ENCODE measurements around the gene VPS39. TPM values are rescaled to one million over a fixed set of nuclear protein-coding genes. Genes with fewer than 3 reads are reported as not detected.

VPS39 gene
- total and polyA plus RNA-seq, 3 donors from 2014 or later = 71.8 to 135 (median 120) TPM

DNA sequence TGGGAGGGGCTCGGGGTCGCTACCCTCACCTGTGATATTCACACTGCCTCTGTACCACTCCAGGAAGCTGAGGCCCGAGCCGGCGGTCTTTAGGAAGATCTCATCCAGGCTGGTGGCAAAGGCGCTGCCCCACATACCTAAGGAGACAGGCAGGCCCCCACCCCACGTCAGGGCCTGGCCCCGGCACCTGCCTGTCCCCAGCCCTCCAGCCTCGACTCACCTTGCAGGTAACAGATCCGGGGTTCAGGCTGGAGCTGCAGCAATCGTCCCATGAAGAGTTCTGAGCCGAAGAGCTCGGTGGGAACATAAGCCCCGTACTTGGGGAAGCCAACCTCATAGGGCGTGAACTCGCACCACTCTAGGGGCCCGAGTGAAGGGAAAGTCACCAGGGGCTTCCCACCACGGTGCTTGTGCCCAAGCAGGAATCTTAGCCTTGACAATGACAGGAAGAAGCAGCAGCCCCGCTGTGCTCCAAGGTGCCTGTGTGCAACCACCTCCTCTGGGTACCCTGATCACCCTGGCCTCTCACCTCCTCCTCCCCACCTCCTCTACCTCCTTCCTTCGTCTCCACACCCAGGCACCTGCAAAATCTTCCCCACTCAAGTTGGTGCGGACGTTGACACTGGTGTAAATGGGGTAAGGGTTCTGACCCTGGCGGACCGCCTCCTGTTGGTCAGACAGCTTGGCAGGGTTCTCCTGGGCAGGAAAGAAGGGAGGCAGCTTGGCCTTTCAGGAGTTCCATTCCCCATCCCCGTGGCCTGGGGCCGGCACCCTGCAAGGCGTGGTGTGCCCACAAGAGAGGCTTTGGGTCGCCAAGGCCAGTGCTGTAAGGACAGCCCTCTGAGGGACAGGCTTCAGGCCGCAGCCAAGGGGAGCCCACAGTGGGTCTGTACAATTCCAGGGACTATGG, 62.3 kb downstream of the VPS39 start:
- intact Hi-C loops (cut with DNase I; ENCODE audit: low total_unique reads) = no loop called here
- Histone ChIP-seq H3K4me1 (no peaks in the 10 kb centered on the region), H3K4me3 (no peak overlapping the region), H3K27ac (no peak overlapping the region), H3K9me3 (no peaks in the 10 kb centered on the region), H3K36me3 (ENCODE audit: low read depth, missing control alignments) (no peaks in the 10 kb centered on the region), H3K27me3 (no peaks in the 10 kb centered on the region)
- WGBS, 2 donors = 88 to 90% methylated on average over 15 to 29 of the region's 29 CpGs
- TF ChIP-seq, protein P1, sequence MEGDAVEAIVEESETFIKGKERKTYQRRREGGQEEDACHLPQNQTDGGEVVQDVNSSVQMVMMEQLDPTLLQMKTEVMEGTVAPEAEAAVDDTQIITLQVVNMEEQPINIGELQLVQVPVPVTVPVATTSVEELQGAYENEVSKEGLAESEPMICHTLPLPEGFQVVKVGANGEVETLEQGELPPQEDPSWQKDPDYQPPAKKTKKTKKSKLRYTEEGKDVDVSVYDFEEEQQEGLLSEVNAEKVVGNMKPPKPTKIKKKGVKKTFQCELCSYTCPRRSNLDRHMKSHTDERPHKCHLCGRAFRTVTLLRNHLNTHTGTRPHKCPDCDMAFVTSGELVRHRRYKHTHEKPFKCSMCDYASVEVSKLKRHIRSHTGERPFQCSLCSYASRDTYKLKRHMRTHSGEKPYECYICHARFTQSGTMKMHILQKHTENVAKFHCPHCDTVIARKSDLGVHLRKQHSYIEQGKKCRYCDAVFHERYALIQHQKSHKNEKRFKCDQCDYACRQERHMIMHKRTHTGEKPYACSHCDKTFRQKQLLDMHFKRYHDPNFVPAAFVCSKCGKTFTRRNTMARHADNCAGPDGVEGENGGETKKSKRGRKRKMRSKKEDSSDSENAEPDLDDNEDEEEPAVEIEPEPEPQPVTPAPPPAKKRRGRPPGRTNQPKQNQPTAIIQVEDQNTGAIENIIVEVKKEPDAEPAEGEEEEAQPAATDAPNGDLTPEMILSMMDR (IDR thresholded peaks at IDR 0.05) = no peak
- TF ChIP-seq POLR2A (IDR thresholded peaks at IDR 0.05) = no peak
- no peak for DNase-seq

DNA sequence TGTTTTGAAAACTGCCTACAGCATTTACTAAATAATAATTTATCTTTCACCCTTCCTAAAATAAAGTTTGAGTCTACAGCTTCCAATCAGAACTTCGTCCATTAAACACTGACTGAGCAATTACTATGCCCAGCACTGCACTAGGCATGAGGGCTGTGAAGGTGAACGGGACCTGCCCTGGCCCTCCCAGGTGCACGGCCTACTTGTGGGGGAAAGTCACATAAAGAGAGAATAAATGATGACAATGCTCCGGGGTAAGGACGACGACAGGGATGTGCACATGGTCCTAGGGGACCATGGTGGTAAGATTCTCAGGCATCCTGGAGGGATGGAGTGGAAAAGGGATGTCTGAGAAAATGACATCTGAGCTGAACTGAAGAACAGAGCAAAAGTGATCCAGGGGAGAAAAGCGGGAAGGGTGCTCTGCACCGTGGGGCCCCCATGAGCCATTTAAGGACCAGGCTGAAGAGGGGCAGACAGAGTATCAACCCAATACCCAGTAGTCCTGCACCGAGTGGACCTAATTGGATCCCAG, 63.2 kb downstream of the VPS39 start:
- H3K27ac ChIP-seq = no peak overlapping the region
- no peaks in the 10 kb centered on the region for H3K9me3 ChIP-seq
- H3K27me3 ChIP-seq = no peaks in the 10 kb centered on the region
- intact Hi-C loops (cut with DNase I; ENCODE audit: low total_unique reads) = no loop called here
- 84 to 90% methylated on average over 8 to 9 of the region's 9 CpGs for WGBS, 2 donors
- no peaks in the 10 kb centered on the region for H3K36me3 ChIP-seq (ENCODE audit: low read depth, missing control alignments)
- no peaks in the 10 kb centered on the region for H3K4me1 ChIP-seq
- DNase-seq = no peak
- no peak overlapping the region for H3K4me3 ChIP-seq
- TF ChIP-seq, protein P1 (IDR thresholded peaks at IDR 0.05) = no peak
- TF ChIP-seq POLR2A (IDR thresholded peaks at IDR 0.05) = no peak

DNA sequence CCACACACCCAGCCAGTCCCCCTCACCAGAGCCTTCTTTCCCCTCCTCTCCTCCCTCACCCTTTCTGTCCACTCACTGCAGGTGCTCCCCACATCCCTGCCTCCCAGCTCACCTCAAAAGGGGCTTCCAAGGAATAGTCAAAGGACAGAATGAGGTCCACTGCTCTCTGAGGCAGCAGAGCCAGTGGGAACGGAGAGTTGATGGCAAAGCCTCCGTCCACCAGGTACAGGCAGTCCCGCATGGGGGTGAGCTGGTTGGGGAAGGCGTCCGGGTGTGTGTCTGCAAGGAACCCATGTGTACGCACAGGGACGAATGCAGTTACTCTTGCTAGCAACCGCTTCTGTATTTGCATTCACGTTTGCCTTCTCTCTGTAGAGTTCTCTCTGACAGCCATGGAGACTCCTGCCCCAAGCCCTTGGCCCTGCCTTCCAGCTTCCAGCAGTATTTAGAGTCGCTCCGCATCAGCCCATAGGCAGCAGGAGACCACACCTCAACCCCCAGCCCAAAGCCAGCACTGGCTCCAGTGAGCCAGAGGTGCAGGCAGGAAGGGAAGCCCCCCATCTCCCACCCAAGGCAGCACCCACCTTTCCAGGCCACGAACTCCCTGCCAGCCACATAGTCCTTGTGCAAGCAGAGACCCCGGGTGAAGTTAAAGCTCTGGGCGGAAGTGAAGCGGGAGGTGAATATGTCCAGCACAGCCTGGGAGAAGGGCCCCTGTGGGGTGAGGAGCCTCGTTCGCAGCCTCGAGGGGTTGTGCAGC, 64.1 kb downstream of the VPS39 start:
- WGBS, 2 donors = 92 to 93% methylated on average over 17 to 18 of the region's 18 CpGs
- H3K27ac ChIP-seq = no peak overlapping the region
- no peaks in the 10 kb centered on the region for H3K9me3 ChIP-seq
- H3K4me1 ChIP-seq = no peaks in the 10 kb centered on the region
- no peaks in the 10 kb centered on the region for H3K36me3 ChIP-seq (ENCODE audit: low read depth, missing control alignments)
- TF ChIP-seq, protein P1 (IDR thresholded peaks at IDR 0.05) = no peak
- intact Hi-C loops (cut with DNase I; ENCODE audit: low total_unique reads) = no loop called here
- H3K4me3 ChIP-seq = no peak overlapping the region
- no peak for DNase-seq
- no peaks in the 10 kb centered on the region for H3K27me3 ChIP-seq

DNA sequence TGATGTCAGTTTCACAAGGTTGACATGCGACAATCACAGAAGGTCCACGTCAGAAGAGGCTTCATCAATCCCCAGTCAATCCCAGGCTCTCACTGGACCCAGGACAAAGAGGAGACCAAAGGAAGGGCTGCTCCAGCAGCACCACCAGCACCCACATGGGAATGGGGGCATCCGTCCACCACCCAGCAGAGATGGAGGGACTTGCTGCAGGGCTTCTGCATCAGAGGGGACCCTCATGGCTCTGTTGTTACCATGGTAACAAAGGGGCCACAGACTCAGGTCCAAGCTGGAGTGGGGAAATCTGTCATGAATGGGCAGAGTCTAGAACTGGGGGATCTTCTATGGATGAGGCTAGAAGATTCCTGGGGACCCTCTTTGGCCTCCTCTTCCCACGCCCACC, 64.7 kb downstream of the VPS39 start:
- H3K27ac ChIP-seq = no peak overlapping the region
- TF ChIP-seq POLR2A (IDR thresholded peaks at IDR 0.05) = no peak
- TF ChIP-seq, protein P1 (IDR thresholded peaks at IDR 0.05) = no peak
- no peaks in the 10 kb centered on the region for H3K27me3 ChIP-seq
- 93 to 94% methylated on average over 4 of the region's 4 CpGs for WGBS, 2 donors
- H3K4me3 ChIP-seq = no peak overlapping the region
- H3K9me3 ChIP-seq = no peaks in the 10 kb centered on the region
- no peaks in the 10 kb centered on the region for H3K36me3 ChIP-seq (ENCODE audit: low read depth, missing control alignments)
- H3K4me1 ChIP-seq = no peaks in the 10 kb centered on the region
- no peak for DNase-seq
- intact Hi-C loops (cut with DNase I; ENCODE audit: low total_unique reads) = no loop called here

Measured in testis (tissue), 3 donors.